WTC11 (cell line): ENCODE data around the gene CACNB4. TPM values are rescaled to one million over a fixed set of nuclear protein-coding genes. Genes with fewer than 3 reads are reported as not detected.

Experiments used
- ATAC-seq: fragments of 200-7000 bp; cut with Tn5 transposase; 2 replicates; pipeline ENCODE4 v1.10.0; 2021; ENCODE audit warnings: mild to moderate bottlenecking, moderate library complexity
- CTCF ChIA-PET: fragments of 300-600 bp; sonication (Branson Sonifier 250); formaldehyde crosslinking; loops from one replicate; lab custom pipeline; 2021; ENCODE audit warnings: antibody characterized with exemption; lab: Charles Lee
- POLR2A ChIA-PET: fragments of 350-600 bp; sonication (Branson Sonifier 250); formaldehyde crosslinking; loops from one replicate; lab custom pipeline; 2021; ENCODE audit warnings: antibody characterized with exemption; lab: Charles Lee
- DNase-seq: peaks from one replicate; pipeline ENCODE4 v3.0.0; 2021; ENCODE audit warnings: low spot score
- H3K27ac Mint-ChIP-seq: 2 replicates; pipeline ENCODE4 v1.8.0; 2021; ENCODE audit warnings: mixed read lengths
- H3K27me3 Mint-ChIP-seq: 2 replicates; pipeline ENCODE4 v1.8.0; 2021; ENCODE audit warnings: low read depth, mild to moderate bottlenecking, moderate library complexity, mixed read lengths
- H3K36me3 Mint-ChIP-seq: 2 replicates; pipeline ENCODE4 v1.8.0; 2021; ENCODE audit warnings: mixed read lengths
- H3K4me1 Mint-ChIP-seq: 2 replicates; pipeline ENCODE4 v1.8.0; 2022; ENCODE audit warnings: mixed read lengths
- H3K4me3 Mint-ChIP-seq: 2 replicates; pipeline ENCODE4 v1.8.0; 2021; ENCODE audit warnings: mild to moderate bottlenecking, moderate library complexity, mixed read lengths
- H3K9me3 Mint-ChIP-seq: 2 replicates; pipeline ENCODE4 v1.8.0; 2021; ENCODE audit warnings: mixed read lengths
- ARID4B ChIP-seq: sonication (generic); formaldehyde crosslinking; IDR thresholded peaks from 2 replicates; pipeline ENCODE4 v1.8.0; 2023; ENCODE audit warnings: missing genetic modification reagents, mild to moderate bottlenecking, borderline replicate concordance
- ATF1 ChIP-seq: sonication (generic); formaldehyde crosslinking; IDR thresholded peaks from 2 replicates; pipeline ENCODE4 v1.8.1; 2023; ENCODE audit warnings: mild to moderate bottlenecking, moderate library complexity, missing genetic modification reagents
- ATF2 ChIP-seq: sonication (generic); formaldehyde crosslinking; IDR thresholded peaks from 2 replicates; pipeline ENCODE4 v1.8.1; 2022; ENCODE audit warnings: low read depth, missing genetic modification reagents, borderline replicate concordance
- E2F1 ChIP-seq: sonication (generic); formaldehyde crosslinking; IDR thresholded peaks from 2 replicates; pipeline ENCODE4 v1.8.0; 2022; ENCODE audit warnings: mild to moderate bottlenecking, missing genetic modification reagents
- GTF2I ChIP-seq: fragments of 250-450 bp; sonication (Bioruptor Pico); conservative IDR thresholded peaks from 2 replicates; pipeline ENCODE4 v1.4.0; 2021; ENCODE audit warnings: mild to moderate bottlenecking
- NFE2L1 ChIP-seq: sonication (generic); formaldehyde crosslinking; IDR thresholded peaks from 2 replicates; pipeline ENCODE4 v1.8.1; 2023; ENCODE audit warnings: missing genetic modification reagents
- NFYB ChIP-seq: sonication (generic); formaldehyde crosslinking; conservative IDR thresholded peaks from 2 replicates; pipeline ENCODE4 v1.8.0; 2022; ENCODE audit warnings: low read depth, missing genetic modification reagents
- PREB ChIP-seq: sonication (generic); formaldehyde crosslinking; IDR thresholded peaks from 2 replicates; pipeline ENCODE4 v1.8.1; 2022; ENCODE audit warnings: mild to moderate bottlenecking, missing genetic modification reagents, moderate library complexity, borderline replicate concordance
- SMAD3 ChIP-seq: sonication (generic); formaldehyde crosslinking; IDR thresholded peaks from 2 replicates; pipeline ENCODE4 v1.8.0; 2022; ENCODE audit warnings: missing genetic modification reagents, mild to moderate bottlenecking, borderline replicate concordance
- SMAD4 ChIP-seq: sonication (generic); formaldehyde crosslinking; IDR thresholded peaks from 2 replicates; pipeline ENCODE4 v1.8.0; 2022; ENCODE audit warnings: mild to moderate bottlenecking, missing genetic modification reagents
- ZBTB43 ChIP-seq: sonication (generic); formaldehyde crosslinking; IDR thresholded peaks from 2 replicates; pipeline ENCODE4 v1.8.1; 2023; ENCODE audit warnings: mild to moderate bottlenecking, missing genetic modification reagents
- ZNF138 ChIP-seq: sonication (generic); formaldehyde crosslinking; conservative IDR thresholded peaks from 2 replicates; pipeline ENCODE4 v1.8.1; 2022; ENCODE audit warnings: mild to moderate bottlenecking, moderate library complexity, missing genetic modification reagents
- ZNF232 ChIP-seq: sonication (generic); formaldehyde crosslinking; IDR thresholded peaks from 2 replicates; pipeline ENCODE4 v1.8.0; 2022; ENCODE audit warnings: mild to moderate bottlenecking, missing genetic modification reagents
- ZNF281 ChIP-seq: sonication (generic); formaldehyde crosslinking; IDR thresholded peaks from 2 replicates; pipeline ENCODE4 v1.8.0; 2023; ENCODE audit warnings: mild to moderate bottlenecking, missing genetic modification reagents
- ZNF423 ChIP-seq: fragments of 250-450 bp; sonication (Bioruptor Pico); IDR thresholded peaks from 2 replicates; pipeline ENCODE4 v2.1.2; 2022; ENCODE audit warnings: mild to moderate bottlenecking, moderate library complexity
- ZNF512 ChIP-seq: sonication (generic); formaldehyde crosslinking; IDR thresholded peaks from 2 replicates; pipeline ENCODE4 v1.8.1; 2022; ENCODE audit warnings: missing genetic modification reagents, borderline replicate concordance
- total RNA-seq: library from RNA; stranded (reverse); gene quantifications from 3 replicates; pipeline ENCODE4 v1.2.3, GENCODE V29; 2021

Gene CACNB4
- total RNA-seq, 1 experiment from 2014 or later: 4.7 TPM

- Mint-ChIP-seq H3K9me3 (peaks cover 4% of the 10 kb centered on the region; the same call in 1 of the 2 replicates), H3K4me3 (no peak overlapping the region), H3K4me1 (peaks cover 6% of the 10 kb centered on the region), H3K36me3 (no peaks in the 10 kb centered on the region)
- DNase-seq: no peak
- POLR2A ChIA-PET: no interaction called here
- TF ChIP-seq NFYB: no peak
- TF ChIP-seq ZNF281 (CRISPR knock-in tag): no peak
- TF ChIP-seq PREB: no peak
- no peak for TF ChIP-seq ARID4B (CRISPR knock-in tag)
- no peak for TF ChIP-seq GTF2I (CRISPR knock-in tag)
- no peak for TF ChIP-seq ZNF232
- TF ChIP-seq ZBTB43 (CRISPR knock-in tag): no peak
- TF ChIP-seq ZNF138 (CRISPR knock-in tag): no peak
- no peak for TF ChIP-seq NFE2L1 (CRISPR knock-in tag)
- no peak for TF ChIP-seq SMAD4 (CRISPR knock-in tag)
- no peak for TF ChIP-seq SMAD3 (CRISPR knock-in tag)
- no peak for TF ChIP-seq E2F1 (CRISPR knock-in tag)
- TF ChIP-seq ATF2: no peak
- TF ChIP-seq ZNF512: no peak
- TF ChIP-seq ATF1 (CRISPR knock-in tag): no peak
- no peak for TF ChIP-seq ZNF423 (CRISPR knock-in tag)
- TF ChIP-seq, all 79 proteins: peak for 0
- Mint-ChIP-seq H3K27ac (no peak overlapping the region), H3K27me3 (no peaks in the 10 kb centered on the region)
- CTCF ChIA-PET: interaction anchor here (1.2 to 1.6 kb wide), 2 partner anchors 10 to 14 kb away, joined by 3 to 11 read pairs; no protein-coding TSS in a partner anchor
- ATAC-seq: no peak
Observed at GRCh38 chr2:151984424-151985083, 114.3 kb downstream of the CACNB4 start.
